ENCODE measurements around the gene MAP2K7. TPM values are rescaled to one million over a fixed set of nuclear protein-coding genes. Genes with fewer than 3 reads are reported as not detected.
A peak's percentile ranks its signal among the peaks of the same experiment; 100 is the strongest.

Gene MAP2K7
- total RNA-seq, 1 experiment from 2014 or later = 39.4 TPM

- DNase-seq (ENCODE audit: low spot score) (peak; percentile 85), ATAC-seq (peak; percentile 46)
- peaks cover 15% of the 10 kb centered on the region for H3K4me1 Mint-ChIP-seq
- ChIA-PET CTCF (interaction anchor here (0.6 to 3.1 kb wide), 32 partner anchors 9 to 317 kb away, joined by 3 to 65 read pairs (median 4); partner anchors contain the start of genes CLEC4M, LRRC8E, MAP2K7 and SNAPC2), POLR2A (interaction anchor here (0.6 to 2.6 kb wide), 6 partner anchors 11 to 71 kb away, joined by 3 to 19 read pairs (median 6); partner anchors contain the start of genes MAP2K7 and SNAPC2)
- no peak overlapping the region for H3K27ac Mint-ChIP-seq
- H3K9me3 Mint-ChIP-seq = no peaks in the 10 kb centered on the region
- H3K4me3 Mint-ChIP-seq = peak overlapping the region; percentile 59
- H3K27me3 Mint-ChIP-seq (ENCODE audit: low read depth) = peaks cover 65% of the 10 kb centered on the region
- H3K36me3 Mint-ChIP-seq = no peaks in the 10 kb centered on the region
- TF ChIP-seq ATF3 (CRISPR knock-in tag; conservative IDR thresholded peaks at IDR 0.05) (no peak), AR (CRISPR knock-in tag; IDR thresholded peaks at IDR 0.05) (no peak), ARID4B (CRISPR knock-in tag; IDR thresholded peaks at IDR 0.05; ENCODE audit: borderline replicate concordance) (0 out of 2 replicates have a peak, but pooled peaks have one; percentile 34), ELF4 (CRISPR knock-in tag; IDR thresholded peaks at IDR 0.05; ENCODE audit: low read depth) (no peak), ETV6 (CRISPR knock-in tag; IDR thresholded peaks at IDR 0.05) (no peak), SP1 (CRISPR knock-in tag; conservative IDR thresholded peaks at IDR 0.05) (peak; percentile 39; the same call in 1 of the 2 replicates), ZNF532 (CRISPR knock-in tag; IDR thresholded peaks at IDR 0.05; ENCODE audit: borderline replicate concordance) (no peak), SMAD3 (CRISPR knock-in tag; IDR thresholded peaks at IDR 0.05; ENCODE audit: borderline replicate concordance) (no peak), ZBTB43 (CRISPR knock-in tag; IDR thresholded peaks at IDR 0.05) (no peak), ZNF281 (CRISPR knock-in tag; IDR thresholded peaks at IDR 0.05) (no peak), ZNF232 (CRISPR knock-in tag; IDR thresholded peaks at IDR 0.05) (no peak), FOXP4 (CRISPR knock-in tag; IDR thresholded peaks at IDR 0.05) (0 out of 2 replicates have a peak, but pooled peaks have one; percentile 19), ESRRA (CRISPR knock-in tag; IDR thresholded peaks at IDR 0.05; ENCODE audit: borderline replicate concordance) (no peak), ATF6 (CRISPR knock-in tag; IDR thresholded peaks at IDR 0.05) (no peak)
Observed at GRCh38 chr19:7858109-7858770, 45.4 kb upstream of the MAP2K7 start.
